ENCODE results near the gene NDST4. TPM values are rescaled to one million over a fixed set of nuclear protein-coding genes. Genes with fewer than 3 reads are reported as not detected.

NDST4 gene
- total RNA-seq, 2 experiments from 2014 or later: not detected

DNA sequence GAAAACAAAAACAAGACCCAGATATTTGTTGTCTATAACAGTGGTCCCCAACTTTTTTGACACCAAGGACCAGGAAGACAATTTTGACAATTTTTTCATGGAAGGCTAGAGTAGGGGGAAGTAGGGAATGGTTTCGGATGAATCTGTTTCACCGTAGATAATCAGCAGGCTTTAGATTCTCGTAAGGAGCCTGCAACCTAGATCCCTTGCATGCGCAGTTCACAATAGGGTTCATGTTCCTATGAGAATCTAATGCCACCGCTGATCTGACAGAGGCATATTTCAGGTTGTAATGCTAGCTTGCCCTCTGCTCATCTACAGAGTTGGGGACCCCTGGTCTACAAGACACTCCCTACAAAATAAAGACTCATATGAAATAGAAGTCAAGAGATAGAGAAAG lies 229.8 kb downstream of the NDST4 start:
- ATAC-seq (no peak), DNase-seq (no peak)
- H3K27me3 Mint-ChIP-seq: no peaks in the 10 kb centered on the region
- intact Hi-C loops (cut with DNase I, micrococcal nuclease): no loop called here
- no peaks in the 10 kb centered on the region for H3K4me1 Mint-ChIP-seq
- CTCF ChIA-PET: no interaction called here
- no peak overlapping the region for H3K4me3 Mint-ChIP-seq
- POLR2A ChIA-PET: no interaction called here
- no peaks in the 10 kb centered on the region for H3K36me3 Mint-ChIP-seq (ENCODE audit: low read depth)
- H3K27ac Mint-ChIP-seq: no peak overlapping the region
- H3K9me3 Mint-ChIP-seq (ENCODE audit: low read depth): no peaks in the 10 kb centered on the region

DNA sequence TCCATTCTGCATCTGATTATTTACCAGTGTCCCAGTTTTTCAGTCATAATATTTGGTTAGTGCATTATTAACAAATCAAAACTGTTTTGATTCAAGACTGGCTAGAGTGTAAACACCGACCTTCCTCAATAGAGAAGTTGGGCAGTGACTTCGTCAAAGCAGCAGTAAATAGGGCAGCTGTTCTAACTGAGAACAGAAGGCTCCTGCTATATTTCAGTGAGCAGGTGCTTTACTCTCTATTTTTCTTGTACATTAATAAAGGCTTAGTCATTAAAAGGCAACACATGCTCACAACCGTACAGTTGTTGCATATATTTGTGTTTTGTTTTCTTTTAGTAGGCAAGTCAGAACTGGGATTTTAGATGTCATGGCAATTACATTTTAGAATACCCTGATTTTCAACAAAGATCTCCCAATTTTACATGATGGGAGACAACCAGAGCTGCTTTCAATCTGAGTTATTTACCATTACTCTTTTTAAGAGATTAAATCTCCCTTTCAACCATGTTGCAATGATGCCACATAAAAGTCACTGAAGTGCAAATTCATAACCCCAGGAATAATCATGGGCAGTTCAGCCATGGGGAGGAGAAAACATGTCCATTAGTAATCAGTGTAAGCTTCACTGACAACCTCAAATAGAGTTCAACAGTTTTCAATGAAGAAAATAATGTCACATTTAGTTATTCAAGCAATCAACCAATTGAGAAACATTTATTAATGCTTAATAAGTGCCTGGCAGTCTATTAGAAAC lies 233.3 kb downstream of the NDST4 start:
- no peak for ATAC-seq
- Mint-ChIP-seq H3K4me3 (no peak overlapping the region), H3K9me3 (ENCODE audit: low read depth) (no peaks in the 10 kb centered on the region), H3K36me3 (ENCODE audit: low read depth) (no peaks in the 10 kb centered on the region), H3K27ac (no peak overlapping the region), H3K27me3 (no peaks in the 10 kb centered on the region), H3K4me1 (no peaks in the 10 kb centered on the region)
- intact Hi-C loops (cut with DNase I, micrococcal nuclease): no loop called here
- ChIA-PET CTCF (no interaction called here), POLR2A (no interaction called here)
- no peak for DNase-seq

DNA sequence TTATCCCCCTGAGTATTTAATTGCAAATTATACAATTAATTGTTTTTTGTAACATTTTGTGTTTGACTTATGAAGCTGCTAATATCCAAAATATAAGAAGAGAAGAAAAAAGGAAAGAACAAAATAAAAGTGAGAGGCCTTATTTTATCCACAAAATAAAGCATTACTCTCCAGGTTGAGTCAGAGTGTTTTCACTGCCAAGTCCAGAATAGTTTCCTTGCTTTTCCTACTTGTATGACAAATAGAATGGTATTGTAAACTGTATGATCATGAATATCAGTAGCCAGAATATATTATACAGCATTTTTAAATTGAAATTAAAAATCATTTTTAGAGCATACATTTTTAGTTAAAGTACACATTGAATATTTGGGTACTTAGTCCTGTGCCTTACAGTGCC lies 237.8 kb downstream of the NDST4 start:
- ATAC-seq (no peak), DNase-seq (no peak)
- no peaks in the 10 kb centered on the region for H3K36me3 Mint-ChIP-seq (ENCODE audit: low read depth)
- no peaks in the 10 kb centered on the region for H3K9me3 Mint-ChIP-seq (ENCODE audit: low read depth)
- ChIA-PET POLR2A (no interaction called here), CTCF (no interaction called here)
- H3K27ac Mint-ChIP-seq: no peak overlapping the region
- intact Hi-C loops (cut with DNase I, micrococcal nuclease): no loop called here
- H3K27me3 Mint-ChIP-seq: no peaks in the 10 kb centered on the region
- H3K4me3 Mint-ChIP-seq: no peak overlapping the region
- H3K4me1 Mint-ChIP-seq: no peaks in the 10 kb centered on the region

DNA sequence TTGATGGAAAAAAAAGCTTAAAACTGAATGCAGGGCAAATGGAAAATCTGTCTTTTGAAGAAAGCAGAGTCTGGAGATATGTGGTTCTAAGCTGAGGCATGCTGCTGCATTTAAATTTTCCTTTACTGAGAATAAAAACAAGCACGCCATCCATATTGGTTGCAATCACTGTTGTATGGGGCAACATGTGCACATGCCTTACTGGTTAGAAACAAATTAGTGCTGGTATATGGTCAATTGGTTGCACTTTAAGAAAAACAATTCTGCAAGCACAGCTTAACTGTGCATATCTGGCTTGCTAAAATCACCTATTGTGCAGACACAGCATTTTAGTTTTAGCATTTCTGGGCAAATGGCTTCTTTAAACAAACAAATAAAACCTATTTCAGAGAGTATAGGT lies 239.1 kb downstream of the NDST4 start:
- intact Hi-C loops (cut with DNase I, micrococcal nuclease): no loop called here

DNA sequence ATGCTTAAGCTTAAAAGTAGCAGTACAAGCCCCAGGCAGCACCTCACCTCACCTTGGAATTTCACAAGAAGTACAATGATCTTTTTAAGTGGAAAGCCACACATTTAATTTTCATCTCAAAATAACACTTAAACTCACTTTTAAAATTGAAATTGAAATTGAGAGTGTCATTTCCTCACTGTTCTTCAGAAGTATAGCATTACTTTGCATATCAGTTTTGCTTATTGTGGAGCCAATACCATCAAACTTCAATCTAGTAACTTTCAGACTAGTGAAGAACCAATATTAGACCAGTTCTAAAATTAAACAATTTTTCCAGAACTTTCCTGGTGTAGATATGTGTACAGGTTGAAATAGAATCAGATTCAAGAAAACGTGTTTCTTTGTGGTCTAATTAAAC lies 242.4 kb downstream of the NDST4 start:
- ATAC-seq (no peak), DNase-seq (no peak)
- Mint-ChIP-seq H3K27me3 (no peaks in the 10 kb centered on the region), H3K4me1 (no peaks in the 10 kb centered on the region), H3K4me3 (no peak overlapping the region), H3K9me3 (ENCODE audit: low read depth) (no peaks in the 10 kb centered on the region), H3K36me3 (ENCODE audit: low read depth) (no peaks in the 10 kb centered on the region), H3K27ac (no peak overlapping the region)
- CTCF ChIA-PET: no interaction called here
- POLR2A ChIA-PET: no interaction called here
- intact Hi-C loops (cut with DNase I, micrococcal nuclease): no loop called here

More for the DNA sequence above, 239.1 kb downstream of the NDST4 start:
- no peaks in the 10 kb centered on the region for H3K36me3 Mint-ChIP-seq (ENCODE audit: low read depth)
- H3K9me3 Mint-ChIP-seq (ENCODE audit: low read depth): no peaks in the 10 kb centered on the region
- no peak for ATAC-seq
- H3K27ac Mint-ChIP-seq: no peak overlapping the region
- H3K4me3 Mint-ChIP-seq: no peak overlapping the region
- DNase-seq: no peak
- no peaks in the 10 kb centered on the region for H3K4me1 Mint-ChIP-seq
- CTCF ChIA-PET: no interaction called here
- H3K27me3 Mint-ChIP-seq: no peaks in the 10 kb centered on the region
- POLR2A ChIA-PET: no interaction called here

DNA sequence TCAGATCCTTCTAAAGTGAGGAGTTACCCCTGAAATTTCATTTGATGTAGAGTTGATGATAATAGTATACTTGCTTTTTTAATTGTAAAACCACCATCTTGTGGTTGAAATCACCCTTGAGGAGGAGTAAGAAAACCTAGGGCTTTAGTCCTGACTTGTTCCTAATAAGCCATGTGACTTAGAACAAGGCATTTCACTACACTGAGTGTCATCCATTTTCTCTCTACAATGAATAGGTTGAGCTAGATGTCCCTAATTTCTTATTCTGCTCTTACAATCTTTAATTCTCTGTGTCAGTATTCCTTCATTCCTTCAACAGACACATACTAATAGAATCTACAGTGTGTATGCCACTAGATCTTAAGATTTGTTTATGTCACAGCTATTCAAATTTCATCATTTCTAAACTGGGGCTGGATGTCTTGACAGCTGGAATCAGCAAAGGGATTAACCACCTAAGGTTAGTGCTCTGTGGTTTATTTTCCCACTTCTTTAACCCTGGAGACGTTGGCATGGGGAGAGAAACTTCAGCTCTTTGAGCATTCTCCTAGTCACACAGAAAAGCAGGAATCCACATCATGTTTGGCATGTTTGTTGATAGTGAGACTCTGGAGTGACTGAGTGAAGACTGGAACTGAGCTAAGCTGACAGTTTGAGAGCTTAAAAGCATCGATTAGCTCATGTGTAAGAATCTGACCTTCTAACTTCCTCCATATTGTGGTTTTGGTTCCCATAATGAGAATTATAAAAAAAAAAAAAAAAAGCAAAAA lies 246.3 kb downstream of the NDST4 start:
- no peak for DNase-seq
- H3K36me3 Mint-ChIP-seq (ENCODE audit: low read depth): no peaks in the 10 kb centered on the region
- ChIA-PET CTCF (no interaction called here), POLR2A (no interaction called here)
- H3K27me3 Mint-ChIP-seq: no peaks in the 10 kb centered on the region
- intact Hi-C loops (cut with DNase I, micrococcal nuclease): no loop called here
- H3K9me3 Mint-ChIP-seq (ENCODE audit: low read depth): no peaks in the 10 kb centered on the region
- no peak overlapping the region for H3K4me3 Mint-ChIP-seq
- H3K4me1 Mint-ChIP-seq: no peaks in the 10 kb centered on the region
- ATAC-seq: no peak
- H3K27ac Mint-ChIP-seq: no peak overlapping the region

DNA sequence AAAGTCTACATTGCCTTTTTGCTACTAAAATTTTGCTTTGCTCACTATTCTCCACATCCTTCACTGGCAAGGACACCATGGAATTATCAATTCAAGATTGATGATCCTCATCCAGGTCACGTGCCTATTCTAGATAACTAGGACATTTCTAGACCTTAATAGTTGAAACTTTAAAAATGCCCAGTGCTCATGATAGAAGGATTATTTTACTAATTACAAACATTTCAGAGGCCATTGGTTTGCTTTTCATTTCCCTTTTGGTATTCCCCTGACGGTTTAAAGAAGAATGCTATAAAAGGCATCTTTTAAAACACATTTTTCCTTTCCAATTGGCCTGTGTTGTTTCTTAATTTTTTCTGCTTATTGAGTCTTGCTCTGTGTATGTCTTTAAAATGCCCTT lies 249.4 kb downstream of the NDST4 start:
- Mint-ChIP-seq H3K4me3 (no peak overlapping the region), H3K27ac (no peak overlapping the region), H3K36me3 (ENCODE audit: low read depth) (no peaks in the 10 kb centered on the region), H3K27me3 (no peaks in the 10 kb centered on the region), H3K9me3 (ENCODE audit: low read depth) (no peaks in the 10 kb centered on the region), H3K4me1 (no peaks in the 10 kb centered on the region)
- ChIA-PET CTCF (no interaction called here), POLR2A (no interaction called here)
- no peak for ATAC-seq
- no peak for DNase-seq
- intact Hi-C loops (cut with DNase I, micrococcal nuclease): no loop called here

DNA sequence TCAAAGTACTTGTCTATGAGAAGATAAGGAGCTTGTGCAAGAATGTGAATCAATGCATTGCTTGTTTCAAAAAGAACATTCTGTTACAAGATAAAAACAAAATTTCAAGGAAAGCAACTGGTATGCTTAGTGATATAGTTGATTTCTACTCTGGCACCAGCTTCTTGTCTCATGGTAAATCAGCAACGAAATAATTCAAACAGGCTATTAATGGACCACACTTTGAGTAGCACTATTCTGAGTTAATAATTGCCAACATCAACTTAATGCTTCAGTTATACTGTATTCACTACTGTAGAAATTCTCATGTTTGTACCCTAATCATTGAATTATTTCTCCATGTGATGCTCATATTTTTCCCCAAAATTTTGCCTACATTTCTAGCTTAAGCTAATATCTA lies 252.6 kb downstream of the NDST4 start:
- no peaks in the 10 kb centered on the region for H3K4me1 Mint-ChIP-seq
- no peaks in the 10 kb centered on the region for H3K27me3 Mint-ChIP-seq
- CTCF ChIA-PET: no interaction called here
- no peak overlapping the region for H3K27ac Mint-ChIP-seq
- intact Hi-C loops (cut with DNase I, micrococcal nuclease): loop anchor here in 1 of 2 experiments (2.0 kb wide), 1 partner anchor 68 kb away; no protein-coding TSS in a partner anchor
- POLR2A ChIA-PET: no interaction called here
- H3K36me3 Mint-ChIP-seq (ENCODE audit: low read depth): no peaks in the 10 kb centered on the region
- ATAC-seq (no peak), DNase-seq (no peak)
- no peak overlapping the region for H3K4me3 Mint-ChIP-seq
- no peaks in the 10 kb centered on the region for H3K9me3 Mint-ChIP-seq (ENCODE audit: low read depth)

DNA sequence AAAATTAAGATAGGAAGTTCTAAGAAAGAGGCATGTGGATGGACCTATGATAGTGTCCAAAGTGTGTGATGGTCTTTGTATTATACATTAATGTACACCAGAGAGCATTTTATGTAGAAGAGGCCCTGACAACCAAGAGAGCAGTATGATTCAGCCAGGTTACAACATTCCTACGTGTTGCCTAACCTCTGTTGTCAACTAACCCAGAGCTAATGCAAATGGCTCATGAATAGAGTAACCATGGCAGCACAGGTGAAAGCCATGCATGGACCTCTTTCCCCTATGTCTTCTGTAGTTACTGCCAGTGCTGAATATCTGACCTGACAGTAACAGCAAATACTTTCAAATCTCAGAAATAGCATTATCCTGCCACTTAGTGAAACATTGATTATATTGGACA lies 255.6 kb downstream of the NDST4 start:
- ATAC-seq: no peak
- Mint-ChIP-seq H3K4me1 (no peaks in the 10 kb centered on the region), H3K36me3 (ENCODE audit: low read depth) (no peaks in the 10 kb centered on the region), H3K27me3 (no peaks in the 10 kb centered on the region), H3K27ac (no peak overlapping the region), H3K9me3 (ENCODE audit: low read depth) (peaks cover 3% of the 10 kb centered on the region), H3K4me3 (no peak overlapping the region)
- intact Hi-C loops (cut with DNase I, micrococcal nuclease): no loop called here
- POLR2A ChIA-PET: no interaction called here
- CTCF ChIA-PET: no interaction called here
- no peak for DNase-seq

DNA sequence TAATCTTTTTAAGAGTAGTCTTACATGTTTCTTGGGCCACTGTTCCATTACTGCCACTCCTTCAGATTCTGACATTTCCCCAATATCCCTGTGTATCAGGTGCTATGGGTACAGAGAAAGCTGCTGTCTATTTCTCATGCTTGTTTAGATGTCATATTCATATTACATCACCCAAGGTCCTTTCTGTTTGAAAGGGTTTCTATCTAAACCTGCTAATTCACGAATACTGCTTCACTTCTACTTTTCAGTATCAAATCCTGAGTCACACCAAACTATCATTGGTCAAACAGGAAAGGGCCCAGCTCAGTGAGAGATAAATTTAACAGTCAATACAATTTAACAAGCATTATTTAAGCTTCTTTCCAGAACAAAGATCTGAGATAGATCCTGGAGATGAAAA lies 273.4 kb downstream of the NDST4 start:
- ATAC-seq (no peak), DNase-seq (no peak)
- Mint-ChIP-seq H3K27me3 (no peaks in the 10 kb centered on the region), H3K27ac (no peak overlapping the region), H3K9me3 (ENCODE audit: low read depth) (no peaks in the 10 kb centered on the region), H3K4me1 (no peaks in the 10 kb centered on the region), H3K4me3 (no peak overlapping the region), H3K36me3 (ENCODE audit: low read depth) (no peaks in the 10 kb centered on the region)
- ChIA-PET CTCF (no interaction called here), POLR2A (no interaction called here)
- intact Hi-C loops (cut with DNase I, micrococcal nuclease): no loop called here

DNA sequence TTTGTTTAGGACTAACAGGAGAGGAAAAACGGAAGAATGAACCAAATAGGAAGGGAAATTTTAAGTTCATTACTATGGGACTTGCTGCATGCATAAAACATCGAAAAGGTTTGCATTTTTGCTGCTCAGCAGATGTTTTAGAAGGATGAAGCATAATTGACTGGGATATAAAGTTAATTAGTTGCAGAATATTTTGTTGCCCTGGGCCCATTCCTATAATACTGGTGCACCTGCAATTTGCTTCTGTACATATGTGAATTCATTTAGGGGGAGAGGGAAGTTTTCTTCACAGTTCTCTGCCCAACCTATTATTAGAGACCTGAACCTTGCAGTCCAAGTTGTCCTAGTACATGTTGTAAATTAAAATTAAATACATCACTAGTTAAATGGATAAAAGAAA lies 282.8 kb downstream of the NDST4 start:
- intact Hi-C loops (cut with DNase I, micrococcal nuclease): no loop called here
- ChIA-PET POLR2A (no interaction called here), CTCF (interaction anchor here (0.8 kb wide), 1 partner anchor 19 kb away, joined by 4 read pairs; no protein-coding TSS in a partner anchor)
- no peak for ATAC-seq
- H3K4me1 Mint-ChIP-seq: no peaks in the 10 kb centered on the region
- no peak overlapping the region for H3K27ac Mint-ChIP-seq
- no peaks in the 10 kb centered on the region for H3K27me3 Mint-ChIP-seq
- H3K4me3 Mint-ChIP-seq: no peak overlapping the region
- no peak for DNase-seq
- no peaks in the 10 kb centered on the region for H3K36me3 Mint-ChIP-seq (ENCODE audit: low read depth)
- no peaks in the 10 kb centered on the region for H3K9me3 Mint-ChIP-seq (ENCODE audit: low read depth)

DNA sequence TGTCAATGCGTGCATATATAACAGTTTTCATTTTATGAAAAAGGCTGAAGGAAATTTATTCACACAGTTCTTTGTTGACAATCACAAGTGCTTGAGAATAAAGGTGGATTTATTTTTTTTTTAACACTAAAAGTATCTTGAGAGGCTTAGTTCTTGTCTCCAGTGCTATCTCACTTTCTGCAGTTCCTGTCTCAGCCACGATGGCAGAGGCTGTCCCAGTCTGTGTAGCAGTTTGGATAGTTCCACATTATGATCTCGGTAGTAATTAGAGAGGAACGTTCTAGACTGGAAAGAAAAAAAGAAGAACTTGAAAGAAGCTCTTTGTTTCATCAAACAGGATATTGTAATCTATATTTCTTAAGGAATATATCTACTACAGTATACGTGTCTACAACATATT lies 285.8 kb downstream of the NDST4 start:
- POLR2A ChIA-PET: no interaction called here
- no peaks in the 10 kb centered on the region for H3K4me1 Mint-ChIP-seq
- intact Hi-C loops (cut with DNase I, micrococcal nuclease): no loop called here
- no peaks in the 10 kb centered on the region for H3K36me3 Mint-ChIP-seq (ENCODE audit: low read depth)
- DNase-seq: no peak
- CTCF ChIA-PET: interaction anchor here (0.5 to 0.7 kb wide), 2 partner anchors 85 to 574 kb away, joined by 3 read pairs; no protein-coding TSS in a partner anchor
- no peak overlapping the region for H3K27ac Mint-ChIP-seq
- H3K4me3 Mint-ChIP-seq: no peak overlapping the region
- ATAC-seq: no peak
- peaks cover 2% of the 10 kb centered on the region for H3K27me3 Mint-ChIP-seq
- H3K9me3 Mint-ChIP-seq (ENCODE audit: low read depth): no peaks in the 10 kb centered on the region
